Right lobe of liver (tissue), 4 donors: ENCODE measurements around the gene TCEAL4.

Experiments
- CTCF ChIP-seq, 4 donors: fragments of 200-600 bp in 3 of 4; fragments of 450-650 bp in 1 of 4; IDR thresholded peaks; one replicate each; pipeline versions ENCODE4 v1.5.1 to v1.8.0; 2016 to 2022; ENCODE audit warnings: antibody characterized with exemption in 4 of 4, mild to moderate bottlenecking in 2 of 4
- POLR2A ChIP-seq: fragments of 450-650 bp; IDR thresholded peaks from one replicate; pipeline ENCODE4 v1.6.1; 2017; ENCODE audit warnings: antibody characterized with exemption, mild to moderate bottlenecking
- donor health status: DM: no; HTN: no; CAD: no.
- donor health status: DM: no; HTN: no; CAD: no.
- donor health status: DM: no; HTN: yes; CAD: no.

DNA sequence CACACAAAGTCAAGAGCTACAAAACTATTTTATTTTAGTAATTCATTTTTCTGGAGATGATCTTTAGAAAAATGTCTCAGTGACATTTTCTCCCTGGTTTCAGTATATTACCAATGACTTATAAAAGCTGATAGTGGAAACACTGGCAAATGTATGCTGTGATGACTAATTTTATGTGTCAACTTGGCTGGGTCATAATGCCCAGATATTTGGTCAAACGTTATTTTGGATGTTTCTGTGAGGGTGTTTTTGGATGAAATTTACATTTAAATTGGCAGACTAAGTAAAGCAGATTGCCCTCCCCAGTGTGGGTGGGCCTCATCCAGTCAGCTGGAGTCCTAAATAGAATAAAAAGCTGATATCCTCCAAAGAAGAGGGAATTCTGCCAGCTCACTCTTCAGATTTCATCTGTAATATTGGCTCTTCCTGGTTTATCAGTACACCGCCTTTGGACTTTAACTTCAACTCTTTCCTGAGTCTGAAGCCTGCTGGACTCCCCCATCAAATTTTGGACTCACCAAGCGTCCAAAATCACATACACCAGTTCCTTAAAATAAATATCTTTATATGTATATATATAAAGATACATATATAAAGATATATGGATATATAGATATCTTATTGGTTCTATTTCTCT is 34.8 kb upstream of the TCEAL4 start:
- TF ChIP-seq CTCF (IDR thresholded peaks at IDR 0.05) (no peak), POLR2A (no peak)
